Smooth muscle cell (in vitro differentiated cells): ENCODE measurements around the gene SETBP1. TPM values are rescaled to one million over a fixed set of nuclear protein-coding genes. Genes with fewer than 3 reads are reported as not detected.

Source experiments
- DNase-seq: peaks from one replicate; lab custom pipeline; 2025; ENCODE audit not compliant: unreplicated experiment; lab: John Stamatoyannopoulos, UW
- H2AFZ ChIP-seq: fragments of 200-600 bp; sonication (generic); 2 replicates; pipeline ENCODE4 v1.6.0; 2016; ENCODE audit warnings: antibody characterized with exemption, low read depth, mild to moderate bottlenecking
- H3F3A ChIP-seq: fragments of 200-600 bp; sonication (generic); 2 replicates; pipeline ENCODE4 v1.6.0; 2017; ENCODE audit warnings: antibody characterized with exemption, low read depth
- H3K27ac ChIP-seq: fragments of 200-600 bp; sonication (generic); 2 replicates; pipeline ENCODE4 v1.5.1; 2016; ENCODE audit warnings: low read depth, mild to moderate bottlenecking
- H3K27me3 ChIP-seq: fragments of 200-600 bp; sonication (generic); 2 replicates; pipeline ENCODE4 v1.6.1; 2016; ENCODE audit warnings: low read depth, mild to moderate bottlenecking
- H3K36me3 ChIP-seq: fragments of 200-600 bp; sonication (generic); 2 replicates; pipeline ENCODE4 v1.5.1; 2016; ENCODE audit warnings: low read depth
- H3K4me1 ChIP-seq: fragments of 200-600 bp; sonication (generic); 2 replicates; pipeline ENCODE4 v1.5.1; 2016; ENCODE audit warnings: low read depth
- H3K4me2 ChIP-seq: fragments of 200-600 bp; sonication (generic); 2 replicates; pipeline ENCODE4 v1.6.0; 2016; ENCODE audit warnings: mild to moderate bottlenecking
- H3K4me3 ChIP-seq: fragments of 200-600 bp; sonication (generic); 2 replicates; pipeline ENCODE4 v1.5.1; 2016; ENCODE audit warnings: mild to moderate bottlenecking
- H3K79me2 ChIP-seq: fragments of 200-600 bp; sonication (generic); 2 replicates; pipeline ENCODE4 v1.6.0; 2016; ENCODE audit warnings: low read depth, mild to moderate bottlenecking
- H3K9ac ChIP-seq: fragments of 200-600 bp; sonication (generic); 2 replicates; pipeline ENCODE4 v1.6.0; 2016; ENCODE audit warnings: low read depth
- H3K9me3 ChIP-seq: fragments of 200-600 bp; sonication (generic); replicated peaks from 2 replicates; pipeline ENCODE4 v1.5.1; 2016; ENCODE audit warnings: low read depth
- H4K20me1 ChIP-seq: fragments of 200-600 bp; sonication (generic); 2 replicates; pipeline ENCODE4 v1.6.0; 2016; ENCODE audit warnings: low read depth
- WGBS: methylation state at CpG from one replicate; pipeline ENCODE4 v1.1.7; 2016; ENCODE audit warnings: low lambda C conversion rate; 5-methylcytosine and 5-hydroxymethylcytosine counted together
- polyA plus RNA-seq: library from polyadenylated mRNA; unstranded; fragments of >200 nt; fragmentation: Nextera tagmentation; extraction: Ambion mirVana; gene quantifications from 2 replicates; pipeline ENCODE4 v1.2.1, GENCODE V29; 2016
- total RNA-seq: library from RNA; depleted of rRNA; stranded (reverse); fragments of >200 nt; gene quantifications from 2 replicates; pipeline ENCODE4 v1.2.3, GENCODE V29; 2014
- TF ChIP-seq, protein P1 (sequence below): fragments of 200-600 bp; sonication (generic); IDR thresholded peaks from 2 replicates; pipeline ENCODE4 v1.5.1; 2017; ENCODE audit warnings: borderline replicate concordance, mild to moderate bottlenecking, antibody characterized with exemption; ENCODE audit not compliant: insufficient read depth, poor library complexity, severe bottlenecking

SETBP1 gene
- total and polyA plus RNA-seq, 2 experiments from 2014 or later = 6.1 to 17.7 TPM

DNA sequence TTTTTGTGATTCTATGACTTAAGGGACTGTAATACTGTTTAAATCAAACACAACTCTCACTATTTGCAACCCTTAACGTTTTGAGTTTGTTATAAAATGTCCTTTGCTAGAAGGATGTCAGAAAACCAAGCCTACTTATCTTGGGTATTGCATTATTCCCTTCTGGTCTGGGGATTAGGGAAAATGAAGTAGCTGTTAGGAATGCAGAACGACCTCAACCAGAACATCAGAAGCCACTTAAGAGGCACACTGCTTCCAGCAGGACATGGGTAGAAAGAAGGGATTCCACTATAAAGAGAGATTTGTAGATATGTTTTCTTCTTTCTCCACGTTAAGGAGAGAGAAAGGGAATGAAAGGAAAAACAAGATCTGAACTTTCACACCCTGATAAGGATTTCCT, 101.2 kb downstream of the SETBP1 start:
- peaks cover 44% of the 10 kb centered on the region for H3F3A ChIP-seq
- no peaks in the 10 kb centered on the region for H3K36me3 ChIP-seq
- H3K9ac ChIP-seq = peak overlapping the region; percentile 41
- H3K4me1 ChIP-seq = peaks cover 29% of the 10 kb centered on the region
- no peaks in the 10 kb centered on the region for H3K27me3 ChIP-seq
- no peaks in the 10 kb centered on the region for H3K9me3 ChIP-seq
- H2AFZ ChIP-seq = no peak overlapping the region
- H3K27ac ChIP-seq = peak overlapping the region; percentile 85
- DNase-seq = no peak
- TF ChIP-seq, protein P1, sequence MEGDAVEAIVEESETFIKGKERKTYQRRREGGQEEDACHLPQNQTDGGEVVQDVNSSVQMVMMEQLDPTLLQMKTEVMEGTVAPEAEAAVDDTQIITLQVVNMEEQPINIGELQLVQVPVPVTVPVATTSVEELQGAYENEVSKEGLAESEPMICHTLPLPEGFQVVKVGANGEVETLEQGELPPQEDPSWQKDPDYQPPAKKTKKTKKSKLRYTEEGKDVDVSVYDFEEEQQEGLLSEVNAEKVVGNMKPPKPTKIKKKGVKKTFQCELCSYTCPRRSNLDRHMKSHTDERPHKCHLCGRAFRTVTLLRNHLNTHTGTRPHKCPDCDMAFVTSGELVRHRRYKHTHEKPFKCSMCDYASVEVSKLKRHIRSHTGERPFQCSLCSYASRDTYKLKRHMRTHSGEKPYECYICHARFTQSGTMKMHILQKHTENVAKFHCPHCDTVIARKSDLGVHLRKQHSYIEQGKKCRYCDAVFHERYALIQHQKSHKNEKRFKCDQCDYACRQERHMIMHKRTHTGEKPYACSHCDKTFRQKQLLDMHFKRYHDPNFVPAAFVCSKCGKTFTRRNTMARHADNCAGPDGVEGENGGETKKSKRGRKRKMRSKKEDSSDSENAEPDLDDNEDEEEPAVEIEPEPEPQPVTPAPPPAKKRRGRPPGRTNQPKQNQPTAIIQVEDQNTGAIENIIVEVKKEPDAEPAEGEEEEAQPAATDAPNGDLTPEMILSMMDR = no peak
- peaks cover 20% of the 10 kb centered on the region for H4K20me1 ChIP-seq
- H3K4me2 ChIP-seq = peak overlapping the region; percentile 82
- peaks cover 38% of the 10 kb centered on the region for H3K79me2 ChIP-seq
- H3K4me3 ChIP-seq = peak overlapping the region; percentile 19
- WGBS = 0% methylated on average over 3 of the region's 3 CpGs

GRCh38 chr18:44782617-44783016, 101.9 kb downstream of the SETBP1 start:
- no peak overlapping the region for H3K9ac ChIP-seq
- no peaks in the 10 kb centered on the region for H3K36me3 ChIP-seq
- no peak overlapping the region for H2AFZ ChIP-seq
- H3K4me3 ChIP-seq = no peak overlapping the region
- H3K27me3 ChIP-seq = no peaks in the 10 kb centered on the region
- peak overlapping the region; percentile 85 for H3K27ac ChIP-seq
- H3K9me3 ChIP-seq = no peaks in the 10 kb centered on the region
- peaks cover 43% of the 10 kb centered on the region for H3K79me2 ChIP-seq
- peaks cover 20% of the 10 kb centered on the region for H4K20me1 ChIP-seq
- DNase-seq = no peak
- peak overlapping the region; percentile 82 for H3K4me2 ChIP-seq
- TF ChIP-seq, protein P1 = no peak
- H3K4me1 ChIP-seq = peaks cover 29% of the 10 kb centered on the region
- 63% methylated on average over 5 of the region's 5 CpGs for WGBS
- H3F3A ChIP-seq = peaks cover 37% of the 10 kb centered on the region

- Histone ChIP-seq H4K20me1 (peaks cover 14% of the 10 kb centered on the region), H2AFZ (no peak overlapping the region), H3K9me3 (no peaks in the 10 kb centered on the region), H3K79me2 (peaks cover 47% of the 10 kb centered on the region), H3K4me1 (peaks cover 23% of the 10 kb centered on the region), H3K4me3 (no peak overlapping the region), H3K36me3 (no peaks in the 10 kb centered on the region), H3K27me3 (no peaks in the 10 kb centered on the region), H3K9ac (no peak overlapping the region), H3F3A (peaks cover 32% of the 10 kb centered on the region), H3K4me2 (no peak overlapping the region), H3K27ac (no peak overlapping the region)
- WGBS = 91% methylated on average over 1 of the region's 1 CpG
- DNase-seq = no peak
- TF ChIP-seq, protein P1 = no peak
These were observed 102.7 kb downstream of the SETBP1 start for GRCh38 chr18:44783371-44783770.

DNA sequence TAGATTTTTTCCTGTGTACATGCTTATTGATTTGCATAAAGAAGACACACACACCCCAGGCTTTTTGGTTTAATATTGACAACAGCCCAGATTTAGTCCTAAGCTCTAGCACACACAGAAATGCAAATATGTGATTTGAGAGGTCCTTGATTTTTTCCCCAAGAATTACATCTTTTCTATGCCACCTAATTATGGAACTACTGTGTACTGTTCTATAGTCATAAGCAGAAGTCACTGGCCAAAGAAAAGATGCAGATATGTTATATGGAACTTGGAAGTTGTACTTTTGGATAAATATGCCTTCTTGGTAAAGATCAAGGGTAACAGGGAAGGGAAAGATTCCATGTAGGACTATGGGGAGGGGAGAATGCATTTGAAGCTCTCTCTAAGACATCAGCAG, 105.6 kb downstream of the SETBP1 start:
- H3K4me3 ChIP-seq = no peak overlapping the region
- H3K4me2 ChIP-seq = no peak overlapping the region
- peaks cover 30% of the 10 kb centered on the region for H3K4me1 ChIP-seq
- H2AFZ ChIP-seq = no peak overlapping the region
- H3K9ac ChIP-seq = no peak overlapping the region
- no peaks in the 10 kb centered on the region for H3K36me3 ChIP-seq
- TF ChIP-seq, protein P1 = no peak
- H3K27ac ChIP-seq = no peak overlapping the region
- peaks cover 44% of the 10 kb centered on the region for H3K79me2 ChIP-seq
- peaks cover 25% of the 10 kb centered on the region for H3F3A ChIP-seq
- no peak for DNase-seq
- peaks cover 5% of the 10 kb centered on the region for H4K20me1 ChIP-seq
- no peaks in the 10 kb centered on the region for H3K9me3 ChIP-seq
- no peaks in the 10 kb centered on the region for H3K27me3 ChIP-seq
